SU-DHL-6 (cell line): Measurements from ENCODE around the gene RGS11.

ENCODE experiments used
- H2AFZ ChIP-seq: fragments of 200-600 bp; sonication (generic); 2 replicates; pipeline ENCODE4 v1.6.1; 2014; ENCODE audit warnings: low read depth, mild to moderate bottlenecking, moderate library complexity, mixed read lengths, antibody characterized with exemption, low read length; ENCODE audit not compliant: severe bottlenecking
- H3F3A ChIP-seq: fragments of 200-600 bp; shearing (Covaris generic); 2 replicates; pipeline ENCODE4 v1.6.0; 2016; ENCODE audit warnings: antibody characterized with exemption, mild to moderate bottlenecking; ENCODE audit not compliant: insufficient read depth
- H3K27ac ChIP-seq: fragments of 200-600 bp; sonication (generic); 2 replicates; pipeline ENCODE4 v1.5.1; 2016; ENCODE audit warnings: low read depth, mild to moderate bottlenecking, low read length, moderate library complexity, mixed read lengths
- H3K27me3 ChIP-seq: fragments of 200-600 bp; sonication (generic), shearing (Covaris generic); 2 replicates; pipeline ENCODE4 v1.6.0; 2014; ENCODE audit warnings: mild to moderate bottlenecking, low read length
- H3K36me3 ChIP-seq: fragments of 200-600 bp; sonication (generic); 2 replicates; pipeline ENCODE4 v1.6.1; 2014; ENCODE audit warnings: mild to moderate bottlenecking, low read length, mixed read lengths
- H3K4me2 ChIP-seq: fragments of 300-600, 200-600 bp; shearing (Covaris generic), sonication (generic); 2 replicates; pipeline ENCODE4 v1.6.0; 2014; ENCODE audit warnings: low read length, low read depth, mild to moderate bottlenecking; ENCODE audit not compliant: poor library complexity, severe bottlenecking
- H3K4me3 ChIP-seq: fragments of 200-600 bp; sonication (generic); 2 replicates; pipeline ENCODE4 v1.5.1; 2014; ENCODE audit warnings: antibody characterized with exemption, low read length, mild to moderate bottlenecking, mixed read lengths; ENCODE audit not compliant: insufficient read depth, poor library complexity, severe bottlenecking
- H3K79me2 ChIP-seq: fragments of 200-600 bp; sonication (generic); 2 replicates; pipeline ENCODE4 v1.6.1; 2014; ENCODE audit warnings: mild to moderate bottlenecking, low read length, moderate library complexity; ENCODE audit not compliant: insufficient read depth
- H3K9ac ChIP-seq: fragments of 200-600 bp; sonication (generic); 2 replicates; pipeline ENCODE4 v1.7.0; 2014; ENCODE audit warnings: mild to moderate bottlenecking, low read length
- H3K9me2 ChIP-seq: fragments of 200-600 bp; sonication (generic); replicated peaks from 2 replicates; pipeline ENCODE4 v1.6.1; 2014; ENCODE audit warnings: low read length; ENCODE audit not compliant: insufficient read depth
- H3K9me3 ChIP-seq: fragments of 200-600 bp; sonication (generic); 2 replicates; pipeline ENCODE4 v1.6.1; 2014; ENCODE audit warnings: low read length, mixed read lengths; ENCODE audit not compliant: insufficient read depth
- H4K20me1 ChIP-seq: fragments of 200-600 bp; sonication (generic); 2 replicates; pipeline ENCODE4 v1.6.1; 2014; ENCODE audit warnings: low read depth, mild to moderate bottlenecking, antibody characterized with exemption, low read length, moderate library complexity, mixed read lengths
- EZH2phosphoT487 ChIP-seq: fragments of 200-600 bp; sonication (generic), shearing (Covaris generic); conservative IDR thresholded peaks from 2 replicates; pipeline ENCODE4 v1.6.1; 2018; ENCODE audit warnings: mild to moderate bottlenecking, antibody characterized with exemption, low read length, moderate library complexity, mixed read lengths
- TF ChIP-seq, protein P1 (sequence below): fragments of 200-600 bp; sonication (generic); IDR thresholded peaks from one replicate; pipeline ENCODE4 v1.5.1; 2017; ENCODE audit warnings: antibody characterized with exemption, mild to moderate bottlenecking, low read length, moderate library complexity; ENCODE audit not compliant: insufficient read depth, poor library complexity, severe bottlenecking

The RGS11 gene

GRCh38 chr16:280005-280460 lies 4.3 kb upstream of the RGS11 start:
- no peak overlapping the region for H3K9ac ChIP-seq
- H3K4me3 ChIP-seq: no peak overlapping the region
- no peaks in the 10 kb centered on the region for H3K27me3 ChIP-seq

GRCh38 chr16:279531-279930 lies 3.8 kb upstream of the RGS11 start:
- Histone ChIP-seq H4K20me1 (no peaks in the 10 kb centered on the region), H3K79me2 (no peaks in the 10 kb centered on the region), H3K27me3 (no peaks in the 10 kb centered on the region), H2AFZ (no peak overlapping the region), H3K9ac (no peak overlapping the region), H3K36me3 (no peaks in the 10 kb centered on the region), H3F3A (no peaks in the 10 kb centered on the region), H3K9me2 (no peaks in the 10 kb centered on the region), H3K27ac (no peak overlapping the region), H3K9me3 (no peaks in the 10 kb centered on the region), H3K4me3 (no peak overlapping the region), H3K4me2 (no peak overlapping the region)
- TF ChIP-seq EZH2phosphoT487: no peak
- TF ChIP-seq, protein P1, sequence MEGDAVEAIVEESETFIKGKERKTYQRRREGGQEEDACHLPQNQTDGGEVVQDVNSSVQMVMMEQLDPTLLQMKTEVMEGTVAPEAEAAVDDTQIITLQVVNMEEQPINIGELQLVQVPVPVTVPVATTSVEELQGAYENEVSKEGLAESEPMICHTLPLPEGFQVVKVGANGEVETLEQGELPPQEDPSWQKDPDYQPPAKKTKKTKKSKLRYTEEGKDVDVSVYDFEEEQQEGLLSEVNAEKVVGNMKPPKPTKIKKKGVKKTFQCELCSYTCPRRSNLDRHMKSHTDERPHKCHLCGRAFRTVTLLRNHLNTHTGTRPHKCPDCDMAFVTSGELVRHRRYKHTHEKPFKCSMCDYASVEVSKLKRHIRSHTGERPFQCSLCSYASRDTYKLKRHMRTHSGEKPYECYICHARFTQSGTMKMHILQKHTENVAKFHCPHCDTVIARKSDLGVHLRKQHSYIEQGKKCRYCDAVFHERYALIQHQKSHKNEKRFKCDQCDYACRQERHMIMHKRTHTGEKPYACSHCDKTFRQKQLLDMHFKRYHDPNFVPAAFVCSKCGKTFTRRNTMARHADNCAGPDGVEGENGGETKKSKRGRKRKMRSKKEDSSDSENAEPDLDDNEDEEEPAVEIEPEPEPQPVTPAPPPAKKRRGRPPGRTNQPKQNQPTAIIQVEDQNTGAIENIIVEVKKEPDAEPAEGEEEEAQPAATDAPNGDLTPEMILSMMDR: no peak

More at GRCh38 chr16:280005-280460, 4.3 kb upstream of the RGS11 start:
- H4K20me1 ChIP-seq: no peaks in the 10 kb centered on the region
- no peaks in the 10 kb centered on the region for H3K36me3 ChIP-seq
- no peak overlapping the region for H3K27ac ChIP-seq
- no peak for TF ChIP-seq EZH2phosphoT487
- TF ChIP-seq, protein P1: no peak
- no peaks in the 10 kb centered on the region for H3K9me2 ChIP-seq
- no peaks in the 10 kb centered on the region for H3K79me2 ChIP-seq
- no peak overlapping the region for H3K4me2 ChIP-seq
- H3K9me3 ChIP-seq: no peaks in the 10 kb centered on the region
- H2AFZ ChIP-seq: no peak overlapping the region
- H3F3A ChIP-seq: no peaks in the 10 kb centered on the region

GRCh38 chr16:278863-279366 lies 3.2 kb upstream of the RGS11 start:
- Histone ChIP-seq H3K4me3 (no peak overlapping the region), H3K27ac (no peak overlapping the region), H3K9me2 (no peaks in the 10 kb centered on the region), H3F3A (no peaks in the 10 kb centered on the region), H3K79me2 (no peaks in the 10 kb centered on the region), H3K27me3 (no peaks in the 10 kb centered on the region), H4K20me1 (no peaks in the 10 kb centered on the region), H3K9me3 (no peaks in the 10 kb centered on the region), H3K9ac (no peak overlapping the region), H3K36me3 (no peaks in the 10 kb centered on the region), H3K4me2 (no peak overlapping the region), H2AFZ (no peak overlapping the region)
- no peak for TF ChIP-seq EZH2phosphoT487

DNA sequence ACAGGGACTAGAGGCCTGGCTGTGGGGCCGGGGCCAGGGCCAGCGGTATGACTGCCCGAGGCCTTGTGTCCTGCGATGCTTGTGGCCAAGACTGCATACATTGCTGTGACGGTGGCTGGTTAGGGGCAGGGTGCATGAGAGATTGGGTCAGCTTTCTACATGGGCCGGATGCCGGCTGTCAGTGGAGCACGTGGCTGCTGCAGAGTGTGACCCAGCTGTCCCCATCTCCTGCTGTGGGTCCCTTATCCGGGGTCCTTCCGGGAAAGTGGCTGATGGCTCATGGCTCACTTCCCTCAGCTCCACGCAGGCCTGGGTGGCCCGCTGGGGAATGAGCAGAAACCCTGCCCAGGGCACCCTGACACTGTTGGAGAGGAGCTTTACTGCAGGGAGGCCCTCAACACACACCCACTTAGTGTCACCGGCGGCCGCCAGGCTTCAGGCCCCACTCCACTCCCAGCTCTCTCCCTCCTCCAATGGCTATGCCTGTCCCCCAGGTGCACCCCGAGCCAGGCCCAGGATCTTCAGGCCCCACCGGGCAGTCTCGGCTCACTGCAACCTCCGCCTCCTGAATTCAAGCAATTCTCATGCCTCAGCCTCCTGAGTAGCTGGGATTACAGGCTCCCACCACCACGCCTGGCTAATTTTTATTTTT lies 808 bp upstream of the RGS11 start:
- no peaks in the 10 kb centered on the region for H3K9me3 ChIP-seq
- TF ChIP-seq, protein P1: no peak
- no peak for TF ChIP-seq EZH2phosphoT487
- no peaks in the 10 kb centered on the region for H3K9me2 ChIP-seq
- H3K27ac ChIP-seq: no peak overlapping the region
- H2AFZ ChIP-seq: no peak overlapping the region
- no peaks in the 10 kb centered on the region for H4K20me1 ChIP-seq
- H3K36me3 ChIP-seq: no peaks in the 10 kb centered on the region
- no peaks in the 10 kb centered on the region for H3F3A ChIP-seq
- H3K4me3 ChIP-seq: no peak overlapping the region
- H3K4me2 ChIP-seq: no peak overlapping the region
- no peaks in the 10 kb centered on the region for H3K27me3 ChIP-seq
- no peak overlapping the region for H3K9ac ChIP-seq
- no peaks in the 10 kb centered on the region for H3K79me2 ChIP-seq
